HepG2 (cell line): ENCODE measurements around the gene RIPK3. TPM values are rescaled to one million over a fixed set of nuclear protein-coding genes. Genes with fewer than 3 reads are reported as not detected.
A peak's percentile ranks its signal among the peaks of the same experiment; 100 is the strongest.

Experiments
- CREBL2 ChIP-seq: sonication (generic); formaldehyde crosslinking; IDR thresholded peaks from 2 replicates; pipeline ENCODE4 v1.8.1; 2023; ENCODE audit warnings: missing genetic modification reagents, mild to moderate bottlenecking, borderline replicate concordance
- DNMT1 ChIP-seq: sonication (generic); formaldehyde crosslinking; IDR thresholded peaks from 2 replicates; pipeline ENCODE4 v1.5.1; 2020; ENCODE audit warnings: mild to moderate bottlenecking, missing genetic modification reagents
- ETV5 ChIP-seq: IDR thresholded peaks from 2 replicates; pipeline ENCODE4 v1.6.1; 2018; ENCODE audit warnings: missing biosample characterization, missing genetic modification reagents, inconsistent platforms, borderline replicate concordance
- RBM22 ChIP-seq: fragments of 200-400 bp; formaldehyde crosslinking; optimal IDR thresholded peaks from 2 replicates; pipeline ENCODE3; 2017; ENCODE audit warnings: mild to moderate bottlenecking, low read length, moderate library complexity
- RFX5 ChIP-seq: IDR thresholded peaks from 2 replicates; pipeline ENCODE4 v1.6.1; 2011; ENCODE audit warnings: low read depth, low read length, improper control_type of control experiment
- SPEN ChIP-seq: sonication (generic); formaldehyde crosslinking; IDR thresholded peaks from 2 replicates; pipeline ENCODE4 v1.5.1; 2020; ENCODE audit warnings: low read depth, mild to moderate bottlenecking, missing genetic modification reagents
- ZBTB40 ChIP-seq, 2 experiments: fragments of 450-650 bp in 1 of 2; sonication (generic) in 1 of 2; formaldehyde crosslinking in 1 of 2; IDR thresholded peaks; 2 replicates each; pipeline versions ENCODE4 v1.6.1 to v1.8.0; 2016 to 2022; ENCODE audit warnings: antibody characterized with exemption in 1 of 2, mild to moderate bottlenecking in 1 of 2, missing genetic modification reagents in 1 of 2
- ZNF407 ChIP-seq: sonication (generic); formaldehyde crosslinking; IDR thresholded peaks from one replicate; pipeline ENCODE4 v1.5.1; 2020; ENCODE audit warnings: mild to moderate bottlenecking, missing genetic modification reagents; ENCODE audit errors: not compliant biosample characterization
- ZNF709 ChIP-seq: sonication (generic); formaldehyde crosslinking; IDR thresholded peaks from 2 replicates; pipeline ENCODE4 v1.5.0; 2020; ENCODE audit warnings: mild to moderate bottlenecking, missing genetic modification reagents
- ZNF879 ChIP-seq: sonication (generic); formaldehyde crosslinking; IDR thresholded peaks from 2 replicates; pipeline ENCODE4 v1.8.1; 2023; ENCODE audit warnings: missing genetic modification reagents
- polyA plus RNA-seq, 8 experiments: library from polyadenylated mRNA; depleted of rRNA in 3 of 8; stranded (reverse) in 7 of 8; unstranded in 1 of 8; fragments of >200 nt; fragmentation: Illumina TruSeq in 4 of 8; extraction: Trizol in 4 of 8; gene quantifications; 2 replicates each; pipeline versions ENCODE4 v1.2.1 to v1.2.3, GENCODE V29; 2011 to 2016; ENCODE audit warnings: low read depth in 4 of 8, missing spikeins in 1 of 8, mixed read lengths in 1 of 8; ENCODE audit not compliant: insufficient read depth in 1 of 8
- total RNA-seq, 5 experiments: library from RNA; depleted of rRNA; stranded (reverse); fragments of >200 nt; fragmentation: Illumina TruSeq; extraction: Trizol; gene quantifications; 2 replicates each; pipeline ENCODE4 v1.2.3, GENCODE V29; 2016; ENCODE audit warnings: low read depth in 1 of 5

RIPK3 gene
- total and polyA plus RNA-seq, 2 of the 13 experiments (the other 11 are each of a cell fraction or from before 2014, with no cell fraction given): not detected

- TF ChIP-seq ZBTB40 (IDR thresholded peaks at IDR 0.05) (no peak), ZBTB40 (CRISPR knock-in tag; IDR thresholded peaks at IDR 0.05) (no peak), ZNF407 (peak; percentile 83), ZNF709 (CRISPR knock-in tag) (0 out of 2 replicates have a peak, but pooled peaks have one; percentile 54), RBM22 (peak; percentile 3), RFX5 (no peak), SPEN (CRISPR knock-in tag) (peak; percentile 1; the same call in 1 of the 2 replicates), ETV5 (no peak), ZNF879 (CRISPR knock-in tag) (no peak), CREBL2 (CRISPR knock-in tag) (no peak), DNMT1 (CRISPR knock-in tag) (no peak)
These were observed 30.1 kb downstream of the RIPK3 start, which contains the start of gene LTB4R2 (continued) for GRCh38 chr14:24309538-24310264.
